Measurements from ENCODE around the gene RPL13A. TPM values are rescaled to one million over a fixed set of nuclear protein-coding genes. Genes with fewer than 3 reads are reported as not detected.

The RPL13A gene
- total and polyA plus RNA-seq, 2 of the 13 experiments (the other 11 are each of a cell fraction or from before 2014, with no cell fraction given), result 2,601 to 3,407 TPM

DNA sequence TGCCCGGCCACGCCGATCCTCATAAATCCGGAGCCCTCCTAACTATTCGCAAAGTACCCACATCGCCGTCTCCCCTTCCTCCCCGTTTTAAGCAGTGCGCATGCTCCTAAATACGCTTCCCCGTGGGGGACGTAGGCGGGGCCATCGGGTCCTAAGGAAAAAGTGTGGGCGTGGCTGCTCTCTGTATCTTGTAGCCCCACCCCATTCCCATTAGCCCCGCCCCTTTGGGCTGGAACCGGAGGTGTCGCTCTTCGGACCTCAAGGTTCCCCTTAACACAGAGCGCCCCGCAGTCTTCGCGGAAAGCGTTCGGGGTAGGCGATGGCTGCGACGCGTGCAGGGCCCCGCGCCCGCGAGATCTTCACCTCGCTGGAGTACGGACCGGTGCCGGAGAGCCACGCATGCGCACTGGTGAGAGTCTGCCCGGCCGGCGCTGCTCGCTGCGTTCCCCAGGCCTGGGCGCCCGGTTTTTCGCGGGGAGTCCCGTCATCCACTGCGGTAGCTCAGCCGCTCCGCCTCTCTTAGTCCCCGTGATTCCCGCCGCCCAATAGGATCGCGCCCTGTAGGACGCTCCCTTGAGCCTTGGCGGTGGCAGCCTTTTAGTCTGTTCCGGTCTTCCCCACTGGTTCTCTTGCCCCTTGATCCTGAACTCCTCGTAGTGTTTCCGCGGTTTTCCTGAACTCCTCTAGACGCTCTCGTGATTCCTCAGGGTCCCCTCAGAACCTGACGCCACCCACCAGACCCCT is 34.2 kb upstream of the RPL13A start, which contains the start of gene ALDH16A1 (continued):
- peak; percentile 96 for TF ChIP-seq POLR2G (IDR thresholded peaks at IDR 0.05; ENCODE audit: low read depth, low read length)
- TF ChIP-seq BHLHE40 (IDR thresholded peaks at IDR 0.05; ENCODE audit: low read length), result peak; percentile 39; the same call in 1 of the 2 replicates
- TF ChIP-seq ZBTB8A (CRISPR knock-in tag; IDR thresholded peaks at IDR 0.05; ENCODE audit: borderline replicate concordance, low read depth), result no peak
- no peak for TF ChIP-seq ZNF550 (CRISPR knock-in tag; IDR thresholded peaks at IDR 0.05; ENCODE audit: borderline replicate concordance)
- TF ChIP-seq MXI1 (IDR thresholded peaks at IDR 0.05; ENCODE audit: borderline replicate concordance, low read depth, low read length), result peak; percentile 45; the same call in 1 of the 3 replicates
- no peak for TF ChIP-seq CHD4 (IDR thresholded peaks at IDR 0.05; ENCODE audit: borderline replicate concordance, low read length)
- no peak for TF ChIP-seq ATAD3A (CRISPR knock-in tag; IDR thresholded peaks at IDR 0.05)
- peak; percentile 90 for TF ChIP-seq PHF20 (CRISPR knock-in tag; IDR thresholded peaks at IDR 0.05)
- TF ChIP-seq MTF1 (CRISPR knock-in tag; IDR thresholded peaks at IDR 0.05), result no peak
- TF ChIP-seq, protein P1, sequence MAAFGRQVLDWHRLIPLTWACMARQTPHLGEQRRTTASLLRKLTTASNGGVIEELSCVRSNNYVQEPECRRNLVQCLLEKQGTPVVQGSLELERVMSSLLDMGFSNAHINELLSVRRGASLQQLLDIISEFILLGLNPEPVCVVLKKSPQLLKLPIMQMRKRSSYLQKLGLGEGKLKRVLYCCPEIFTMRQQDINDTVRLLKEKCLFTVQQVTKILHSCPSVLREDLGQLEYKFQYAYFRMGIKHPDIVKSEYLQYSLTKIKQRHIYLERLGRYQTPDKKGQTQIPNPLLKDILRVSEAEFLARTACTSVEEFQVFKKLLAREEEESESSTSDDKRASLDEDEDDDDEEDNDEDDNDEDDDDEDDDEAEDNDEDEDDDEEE (CRISPR knock-in tag; IDR thresholded peaks at IDR 0.05), result no peak
- TF ChIP-seq ZNF383 (CRISPR knock-in tag; IDR thresholded peaks at IDR 0.05; ENCODE audit: borderline replicate concordance), result no peak
- TF ChIP-seq, protein P2, sequence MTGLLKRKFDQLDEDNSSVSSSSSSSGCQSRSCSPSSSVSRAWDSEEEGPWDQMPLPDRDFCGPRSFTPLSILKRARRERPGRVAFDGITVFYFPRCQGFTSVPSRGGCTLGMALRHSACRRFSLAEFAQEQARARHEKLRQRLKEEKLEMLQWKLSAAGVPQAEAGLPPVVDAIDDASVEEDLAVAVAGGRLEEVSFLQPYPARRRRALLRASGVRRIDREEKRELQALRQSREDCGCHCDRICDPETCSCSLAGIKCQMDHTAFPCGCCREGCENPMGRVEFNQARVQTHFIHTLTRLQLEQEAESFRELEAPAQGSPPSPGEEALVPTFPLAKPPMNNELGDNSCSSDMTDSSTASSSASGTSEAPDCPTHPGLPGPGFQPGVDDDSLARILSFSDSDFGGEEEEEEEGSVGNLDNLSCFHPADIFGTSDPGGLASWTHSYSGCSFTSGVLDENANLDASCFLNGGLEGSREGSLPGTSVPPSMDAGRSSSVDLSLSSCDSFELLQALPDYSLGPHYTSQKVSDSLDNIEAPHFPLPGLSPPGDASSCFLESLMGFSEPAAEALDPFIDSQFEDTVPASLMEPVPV (CRISPR knock-in tag; IDR thresholded peaks at IDR 0.05), result no peak
- peak; percentile 81 for TF ChIP-seq HIVEP1 (CRISPR knock-in tag; IDR thresholded peaks at IDR 0.05)
- TF ChIP-seq ZNF607 (CRISPR knock-in tag; IDR thresholded peaks at IDR 0.05; ENCODE audit: borderline replicate concordance), result no peak
- TF ChIP-seq TMF1 (CRISPR knock-in tag; IDR thresholded peaks at IDR 0.05; ENCODE audit: low read depth), result no peak
- no peak; the same call in 1 of the 2 replicates for TF ChIP-seq ADNP (CRISPR knock-in tag; IDR thresholded peaks at IDR 0.05)
- peak; percentile 66 for TF ChIP-seq TAF1 (CRISPR knock-in tag; IDR thresholded peaks at IDR 0.05)
- TF ChIP-seq HOXA9 (CRISPR knock-in tag; IDR thresholded peaks at IDR 0.05; ENCODE audit: borderline replicate concordance), result no peak
- TF ChIP-seq, protein P3, sequence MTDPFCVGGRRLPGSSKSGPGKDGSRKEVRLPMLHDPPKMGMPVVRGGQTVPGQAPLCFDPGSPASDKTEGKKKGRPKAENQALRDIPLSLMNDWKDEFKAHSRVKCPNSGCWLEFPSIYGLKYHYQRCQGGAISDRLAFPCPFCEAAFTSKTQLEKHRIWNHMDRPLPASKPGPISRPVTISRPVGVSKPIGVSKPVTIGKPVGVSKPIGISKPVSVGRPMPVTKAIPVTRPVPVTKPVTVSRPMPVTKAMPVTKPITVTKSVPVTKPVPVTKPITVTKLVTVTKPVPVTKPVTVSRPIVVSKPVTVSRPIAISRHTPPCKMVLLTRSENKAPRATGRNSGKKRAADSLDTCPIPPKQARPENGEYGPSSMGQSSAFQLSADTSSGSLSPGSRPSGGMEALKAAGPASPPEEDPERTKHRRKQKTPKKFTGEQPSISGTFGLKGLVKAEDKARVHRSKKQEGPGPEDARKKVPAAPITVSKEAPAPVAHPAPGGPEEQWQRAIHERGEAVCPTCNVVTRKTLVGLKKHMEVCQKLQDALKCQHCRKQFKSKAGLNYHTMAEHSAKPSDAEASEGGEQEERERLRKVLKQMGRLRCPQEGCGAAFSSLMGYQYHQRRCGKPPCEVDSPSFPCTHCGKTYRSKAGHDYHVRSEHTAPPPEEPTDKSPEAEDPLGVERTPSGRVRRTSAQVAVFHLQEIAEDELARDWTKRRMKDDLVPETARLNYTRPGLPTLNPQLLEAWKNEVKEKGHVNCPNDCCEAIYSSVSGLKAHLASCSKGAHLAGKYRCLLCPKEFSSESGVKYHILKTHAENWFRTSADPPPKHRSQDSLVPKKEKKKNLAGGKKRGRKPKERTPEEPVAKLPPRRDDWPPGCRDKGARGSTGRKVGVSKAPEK (CRISPR knock-in tag; IDR thresholded peaks at IDR 0.05; ENCODE audit: borderline replicate concordance), result no peak
- no peak for TF ChIP-seq ZFAT (CRISPR knock-in tag; conservative IDR thresholded peaks at IDR 0.05)
- TF ChIP-seq ZSCAN25 (CRISPR knock-in tag; IDR thresholded peaks at IDR 0.05), result peak; percentile 67; the same call in 1 of the 2 replicates
- TF ChIP-seq ARNT2 (CRISPR knock-in tag; IDR thresholded peaks at IDR 0.05; ENCODE audit: low read depth), result no peak
- TF ChIP-seq ZNF335 (CRISPR knock-in tag; IDR thresholded peaks at IDR 0.05), result peak; percentile 51; the same call in 1 of the 2 replicates
- no peak for TF ChIP-seq EHMT2 (IDR thresholded peaks at IDR 0.05; ENCODE audit: borderline replicate concordance, low read depth, low read length)
- no peak for TF ChIP-seq PLRG1 (conservative IDR thresholded peaks at IDR 0.05)

All from HepG2 (cell line).